HT1080 (cell line): ENCODE data around the gene PRKCB. TPM values are rescaled to one million over a fixed set of nuclear protein-coding genes. Genes with fewer than 3 reads are reported as not detected.

ENCODE experiments used
- DNase-seq: peaks from one replicate; pipeline ENCODE4 v3.0.0-alpha.2; 2015; ENCODE audit warnings: low read depth
- total RNA-seq: library from RNA; depleted of rRNA; stranded (reverse); fragments of >200 nt; shearing (Covaris generic); gene quantifications from 2 replicates; pipeline ENCODE4 v1.2.3, GENCODE V29; 2014

PRKCB gene
- total RNA-seq, 1 experiment from 2014 or later = not detected

DNA sequence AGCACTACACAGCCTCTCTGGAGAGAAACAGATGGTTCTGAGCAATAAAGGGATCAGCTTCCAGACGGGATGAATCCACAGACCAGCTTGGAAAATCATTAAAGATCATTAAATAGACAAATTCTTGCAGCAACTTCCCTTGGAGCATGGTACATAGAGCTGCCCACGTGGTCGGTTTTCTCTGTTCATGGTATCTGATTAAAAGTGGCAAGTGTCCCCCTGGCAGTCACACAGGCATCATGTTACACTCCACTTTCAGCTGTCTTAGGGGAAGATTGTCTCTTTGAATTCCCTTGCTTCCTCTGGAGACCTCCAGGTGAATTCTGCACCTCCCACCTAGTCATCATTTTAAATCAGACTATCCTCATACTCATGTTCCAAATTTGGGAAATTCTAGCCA lies 328.2 kb downstream of the PRKCB start:
- DNase-seq = no peak

DNA sequence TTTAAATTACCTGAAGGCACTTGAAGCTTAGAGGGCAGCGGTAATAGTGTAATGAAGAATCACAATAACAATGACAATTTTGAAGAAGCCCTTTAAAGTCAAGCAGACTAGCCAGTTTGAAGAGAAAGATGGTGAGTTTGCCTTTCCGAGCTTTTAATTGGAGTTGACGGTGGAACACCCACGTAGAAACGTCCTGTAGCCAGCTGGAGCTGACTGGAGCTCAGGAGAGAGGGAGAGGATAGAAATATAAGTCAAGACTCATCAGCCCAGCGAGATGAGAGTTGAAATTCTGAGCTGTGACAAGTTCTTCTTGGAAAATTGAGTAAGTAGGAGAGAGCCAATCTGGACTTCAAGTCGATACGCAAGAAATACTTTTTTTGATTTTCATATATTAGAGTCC lies 328.6 kb downstream of the PRKCB start:
- DNase-seq = no peak

DNA sequence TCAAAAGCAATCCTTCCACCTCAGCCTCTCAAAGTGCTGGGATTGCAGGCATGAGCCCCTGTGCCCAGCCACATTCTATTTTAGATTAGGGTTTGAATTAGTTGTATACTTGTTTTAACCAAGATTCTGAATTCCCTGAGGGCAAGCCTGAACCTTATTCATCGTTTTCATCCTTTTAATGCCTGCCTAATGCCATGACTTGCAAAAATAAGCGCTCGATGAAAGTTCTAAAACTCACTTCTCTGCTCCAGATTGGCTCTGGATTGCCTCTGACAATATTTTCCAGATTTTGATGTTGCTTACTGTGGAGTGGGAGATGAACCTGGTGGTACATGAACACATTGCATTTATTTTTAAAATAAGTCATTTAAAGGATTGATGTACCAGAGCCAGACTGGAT lies 329.5 kb downstream of the PRKCB start:
- DNase-seq = no peak

DNA sequence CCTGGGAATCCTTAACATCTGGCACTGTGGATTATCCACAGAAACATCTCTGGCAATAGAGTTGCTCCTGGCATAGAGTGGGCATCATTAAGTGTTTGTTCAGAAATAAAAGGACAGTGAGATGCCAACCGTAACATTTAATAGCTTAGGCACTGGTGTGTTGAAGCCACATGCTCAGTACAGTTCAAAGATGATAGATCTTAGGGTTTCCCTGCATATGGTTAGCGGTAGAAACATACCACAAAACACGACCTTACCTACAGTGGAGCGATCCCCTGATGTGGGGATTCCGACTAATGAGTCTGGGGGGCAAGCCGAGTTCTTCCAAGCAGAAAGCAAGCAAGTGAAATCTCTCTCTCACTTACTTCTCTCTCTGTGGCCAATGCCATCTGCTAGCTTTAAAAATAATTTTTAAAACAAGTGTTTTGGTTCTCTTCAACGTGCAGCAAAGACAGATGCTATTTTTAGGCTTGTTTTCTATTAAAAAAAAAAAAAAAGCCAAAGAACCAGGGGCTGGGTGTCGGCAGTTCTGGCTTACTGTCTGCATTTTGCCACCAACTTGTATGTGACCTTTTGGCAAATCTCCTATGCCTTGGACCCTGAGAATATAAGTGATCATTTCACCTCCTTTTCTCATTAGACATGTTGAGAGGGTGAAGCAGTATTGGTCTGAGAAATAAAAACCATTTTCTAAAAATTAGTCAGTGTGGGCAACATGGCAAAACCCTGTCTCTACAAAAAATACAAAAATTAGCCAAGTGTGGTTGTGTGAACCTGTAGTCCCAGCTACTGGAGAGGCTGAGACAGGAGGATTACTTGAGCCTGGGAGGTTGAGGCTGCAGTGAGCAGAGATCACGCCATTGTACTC lies 331.1 kb downstream of the PRKCB start:
- no peak for DNase-seq

DNA sequence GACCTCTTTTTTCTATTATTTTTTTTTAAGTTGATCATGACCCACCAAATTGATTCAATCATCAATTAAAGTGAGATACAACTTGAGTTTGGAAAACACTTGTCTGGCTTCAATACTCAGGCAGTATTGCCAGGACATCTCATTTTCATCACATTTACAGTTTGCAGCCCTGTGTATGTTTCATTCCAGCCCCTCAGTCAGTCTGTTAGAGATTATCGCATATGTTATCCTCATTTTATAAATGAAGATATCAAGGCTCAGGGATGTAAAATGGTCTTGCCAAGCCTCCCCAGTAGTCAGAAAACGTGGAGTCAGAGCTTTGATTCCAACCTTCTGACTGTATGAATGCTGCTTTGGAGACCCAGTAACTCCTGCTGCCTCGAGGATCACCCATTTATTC lies 333.1 kb downstream of the PRKCB start:
- DNase-seq = no peak

DNA sequence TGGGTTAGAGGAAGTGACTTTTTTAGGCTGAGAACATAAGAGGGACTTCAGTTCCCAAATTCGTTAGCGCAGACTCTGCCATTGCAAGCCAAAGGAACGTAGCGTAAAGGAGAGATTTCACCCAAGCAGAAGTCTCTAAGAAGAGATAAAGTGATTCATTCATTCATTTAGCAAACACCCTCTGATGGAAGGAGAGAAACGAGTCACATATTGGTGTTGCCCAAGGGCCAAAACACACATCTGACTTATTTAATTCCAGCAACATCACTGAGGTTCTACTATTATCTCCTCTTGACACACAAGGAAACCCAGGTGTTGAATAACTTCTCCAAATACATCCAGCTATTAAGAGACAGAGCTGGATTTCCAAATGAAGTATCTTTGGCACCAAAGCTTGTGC lies 334.6 kb downstream of the PRKCB start:
- DNase-seq = no peak

DNA sequence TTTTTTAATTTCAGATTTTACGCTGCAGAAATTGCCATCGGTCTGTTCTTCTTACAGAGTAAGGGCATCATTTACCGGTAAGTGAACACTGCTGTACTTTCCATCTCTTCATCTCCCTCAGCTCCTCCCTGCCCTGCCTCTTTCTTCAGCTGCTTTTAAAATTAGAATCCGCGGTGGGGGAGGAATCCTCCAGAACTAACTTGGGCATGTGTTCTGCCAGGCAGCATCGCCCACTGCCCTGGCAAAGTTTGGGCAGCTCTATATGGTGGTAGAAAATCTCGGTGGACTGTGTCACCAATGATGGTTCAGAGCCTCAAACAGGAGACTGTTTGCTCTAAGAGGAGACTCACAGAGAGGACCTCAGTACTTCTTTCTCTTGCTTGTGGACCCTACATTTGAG lies 338.7 kb downstream of the PRKCB start:
- DNase-seq = no peak

DNA sequence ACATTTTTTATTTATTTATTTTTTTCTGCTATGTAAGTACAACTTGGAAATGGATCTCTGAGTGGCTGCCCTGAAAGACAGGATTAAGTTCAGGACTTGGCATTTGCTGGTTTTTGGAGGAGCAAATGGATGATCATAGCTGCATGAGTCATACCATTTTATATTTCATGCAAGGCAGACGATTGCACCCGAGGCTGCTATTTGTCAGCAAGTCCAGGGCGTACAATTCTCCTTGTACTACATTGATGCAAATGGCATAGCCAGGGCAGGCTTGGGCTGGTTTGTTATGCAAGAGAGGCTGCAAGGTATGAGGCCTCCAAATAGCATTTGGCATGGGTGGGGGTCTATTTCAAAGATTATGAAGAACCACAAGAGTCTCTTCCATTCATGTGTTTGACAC lies 339.2 kb downstream of the PRKCB start:
- DNase-seq = no peak

DNA sequence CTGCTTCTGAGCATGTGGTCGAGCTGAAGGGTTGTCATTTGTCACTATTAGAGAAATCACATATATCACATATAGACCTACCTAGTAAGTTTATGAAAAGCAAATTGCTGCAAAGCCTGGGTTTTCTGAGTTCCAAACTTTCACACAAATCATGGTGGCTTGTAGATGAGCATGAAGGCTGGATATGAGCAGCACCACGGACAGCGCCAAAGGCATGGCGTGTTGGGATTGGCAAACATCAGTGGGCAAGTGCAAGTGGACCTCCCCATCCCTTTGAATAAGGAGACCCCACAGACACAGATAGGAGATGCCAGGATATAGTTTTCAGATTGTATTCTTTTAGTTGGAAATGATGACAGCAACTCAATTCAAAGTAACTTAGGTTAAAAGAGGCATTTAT lies 342.7 kb downstream of the PRKCB start:
- no peak for DNase-seq

DNA sequence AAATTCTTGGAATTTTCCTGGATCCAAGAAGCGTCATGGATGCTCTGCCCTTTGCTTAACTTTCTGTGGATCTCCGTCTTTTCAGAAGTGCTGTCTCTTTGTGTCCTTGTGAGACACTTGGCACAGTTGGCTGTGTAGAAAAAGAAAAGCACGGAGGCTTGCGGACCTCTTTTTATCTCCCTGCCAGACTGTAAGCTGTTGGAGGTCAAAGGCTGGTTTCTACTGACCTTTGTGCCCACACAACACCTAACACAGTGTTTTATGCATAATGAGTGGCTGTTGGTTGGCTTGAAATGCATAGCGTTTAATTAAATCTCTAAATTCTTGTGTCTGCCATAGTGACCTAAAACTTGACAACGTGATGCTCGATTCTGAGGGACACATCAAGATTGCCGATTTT lies 344.7 kb downstream of the PRKCB start:
- no peak for DNase-seq

DNA sequence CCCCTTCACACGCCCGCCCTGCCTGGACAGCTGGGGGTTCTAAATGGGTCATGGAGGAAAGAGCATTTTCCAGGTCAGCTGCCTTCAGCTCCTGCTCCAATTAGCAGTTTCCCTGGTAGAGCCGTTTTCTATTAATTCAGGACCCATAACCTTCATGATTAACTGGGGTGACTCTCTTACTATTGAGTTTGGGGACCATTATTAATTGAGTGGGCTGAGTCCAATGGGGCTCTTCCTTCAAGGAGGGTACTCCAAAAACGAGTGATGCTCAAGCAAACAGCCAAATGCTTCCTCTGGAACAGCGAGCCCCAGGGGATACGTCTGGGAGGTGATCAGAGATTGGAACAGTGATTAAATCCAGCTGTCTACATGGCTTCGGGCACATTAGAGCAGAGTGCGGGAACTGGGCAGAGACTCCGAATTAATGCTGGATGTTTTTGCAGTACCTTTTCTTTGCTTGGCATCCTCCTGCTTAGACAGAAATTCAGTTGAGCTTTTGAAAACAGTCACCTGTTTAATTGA lies 352.3 kb downstream of the PRKCB start:
- DNase-seq = no peak

DNA sequence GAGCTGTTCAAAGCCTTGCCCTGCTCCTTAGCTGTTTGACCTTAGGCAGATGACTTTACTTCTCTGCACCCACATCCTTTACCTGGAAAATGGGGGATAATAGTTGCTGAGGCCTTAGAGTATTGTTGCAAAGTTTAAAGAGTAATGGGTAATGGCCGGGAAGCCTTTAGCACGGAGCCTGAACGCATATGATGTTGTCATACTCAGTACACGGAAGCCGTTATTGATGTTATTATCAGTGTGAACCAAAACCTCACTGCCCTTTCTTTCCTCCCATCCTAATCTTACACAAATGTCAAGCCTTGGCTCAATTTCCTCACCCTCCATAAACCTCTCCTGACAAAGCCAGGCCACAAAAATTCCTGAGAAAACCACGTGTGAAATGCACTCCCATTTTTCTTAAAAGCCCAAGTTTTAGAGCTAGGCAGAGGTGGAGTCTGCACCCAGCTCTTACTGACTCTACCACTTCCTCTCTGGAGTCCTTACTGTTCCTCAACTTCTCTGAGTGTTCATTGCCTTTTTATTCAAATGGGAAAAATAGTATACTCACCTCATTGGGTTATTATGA lies 353.1 kb downstream of the PRKCB start:
- DNase-seq = no peak

DNA sequence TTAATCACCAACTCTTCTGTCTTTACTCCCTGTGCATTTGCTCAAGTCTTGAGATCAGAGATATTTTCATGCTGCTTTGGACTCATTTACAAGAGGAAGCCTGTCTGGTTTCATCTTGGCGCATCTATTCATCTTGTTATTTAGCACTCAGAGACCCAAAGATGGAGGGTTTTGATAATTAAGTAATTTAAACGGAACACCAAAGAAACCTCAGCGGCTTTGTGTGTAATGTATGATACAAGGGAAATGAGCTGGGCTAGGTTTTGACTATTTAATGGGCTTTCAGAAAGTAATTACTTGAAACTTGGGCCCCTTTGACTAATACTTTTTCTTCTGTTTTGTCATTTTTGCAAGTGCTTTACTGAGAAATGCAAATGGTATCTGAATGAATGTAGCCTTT lies 354.2 kb downstream of the PRKCB start:
- no peak for DNase-seq

DNA sequence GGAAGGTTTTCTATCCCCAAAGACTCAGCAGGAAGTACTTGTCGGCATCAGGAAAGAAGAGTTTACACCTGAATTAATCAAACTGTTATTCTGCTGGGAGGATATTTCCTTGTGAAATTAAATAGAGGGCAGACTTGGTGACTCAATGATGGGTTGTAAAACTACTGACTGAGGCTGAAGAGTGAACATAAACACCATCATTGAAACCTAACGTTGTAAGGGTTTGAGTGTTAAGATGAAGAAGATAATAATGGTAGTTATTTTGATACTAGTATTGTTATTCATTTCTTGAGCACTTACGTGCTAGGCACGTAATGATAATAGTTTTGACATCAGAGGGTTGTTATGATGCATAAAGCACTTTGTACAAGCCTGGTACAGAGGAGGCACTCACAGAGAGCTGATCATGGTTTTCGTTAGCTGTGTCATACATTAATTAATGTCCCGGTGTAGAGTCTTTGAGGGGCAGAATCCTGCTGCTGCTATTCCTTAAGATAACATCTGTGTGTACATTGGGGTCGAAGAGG lies 356.2 kb downstream of the PRKCB start:
- no peak for DNase-seq

DNA sequence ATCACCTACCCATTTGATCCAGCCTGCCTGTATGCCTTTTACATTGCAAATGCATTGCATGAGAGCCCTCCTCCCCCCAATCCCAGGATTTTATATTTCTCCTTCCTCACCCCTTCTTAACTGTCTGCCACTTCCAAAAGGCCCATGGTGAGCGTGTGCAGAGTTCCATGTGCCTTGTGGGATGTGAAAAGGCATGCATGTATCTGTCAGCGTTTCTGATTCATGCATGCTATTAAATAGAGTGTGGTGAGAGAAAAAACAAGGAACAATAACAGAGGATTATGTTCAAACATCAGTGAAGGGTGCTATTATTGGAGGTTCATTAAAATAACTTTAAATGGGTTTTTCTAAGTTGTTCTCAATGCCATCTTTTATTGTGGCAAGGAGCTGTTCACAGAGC lies 359.4 kb downstream of the PRKCB start:
- DNase-seq = no peak

DNA sequence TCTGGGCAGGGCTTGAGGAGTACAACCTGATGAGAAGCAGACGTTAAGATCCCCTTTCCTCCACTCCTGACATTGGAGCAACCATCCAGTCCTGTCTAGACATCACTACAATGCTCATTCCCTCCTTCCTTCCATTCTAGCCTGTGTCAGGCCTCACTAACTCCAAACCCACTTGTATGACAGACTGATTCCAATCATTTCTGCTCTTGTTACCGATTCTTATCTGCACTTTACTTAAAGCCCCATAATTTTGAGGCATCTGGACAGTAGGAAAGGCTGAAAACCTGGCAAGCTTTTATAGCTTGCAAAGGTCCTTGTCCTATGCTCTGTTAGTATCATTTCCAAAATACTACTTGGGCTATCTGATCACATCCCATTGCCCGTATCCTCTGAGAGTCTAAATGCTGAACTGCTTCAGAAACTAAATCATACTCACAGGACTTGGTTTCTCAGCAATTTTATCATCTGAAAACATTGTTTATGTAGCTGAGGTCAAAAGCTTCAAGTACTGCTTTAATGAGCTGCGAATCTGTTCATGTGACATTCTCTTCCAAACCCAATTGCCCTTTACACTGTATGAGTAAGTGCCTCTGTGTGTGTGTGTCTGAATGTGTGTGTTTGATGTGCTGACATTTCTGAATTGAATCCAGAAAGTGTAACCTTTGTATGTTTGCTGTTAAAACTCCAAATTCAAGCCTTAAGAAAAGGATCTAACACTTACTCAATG lies 363.2 kb downstream of the PRKCB start:
- no peak for DNase-seq

DNA sequence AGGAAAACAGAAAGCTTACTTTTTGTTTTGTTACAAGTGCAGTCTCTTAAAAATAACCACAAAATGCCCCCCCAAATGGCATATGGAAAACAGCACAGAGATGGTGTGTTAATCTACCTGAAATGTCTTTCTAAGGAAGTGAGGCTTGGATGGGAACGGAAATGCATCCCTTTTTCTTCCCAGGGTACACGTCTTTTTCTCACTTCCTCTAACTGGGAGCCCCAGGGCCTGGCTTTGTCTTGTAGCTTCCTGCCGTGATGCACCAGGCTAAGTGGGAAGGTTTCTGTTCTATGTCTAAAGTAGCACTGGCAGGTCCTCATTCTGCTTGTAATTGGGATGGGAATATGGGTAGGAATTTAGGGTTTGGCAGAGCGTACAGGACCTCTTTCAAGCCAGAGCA lies 367.9 kb downstream of the PRKCB start:
- DNase-seq = no peak

DNA sequence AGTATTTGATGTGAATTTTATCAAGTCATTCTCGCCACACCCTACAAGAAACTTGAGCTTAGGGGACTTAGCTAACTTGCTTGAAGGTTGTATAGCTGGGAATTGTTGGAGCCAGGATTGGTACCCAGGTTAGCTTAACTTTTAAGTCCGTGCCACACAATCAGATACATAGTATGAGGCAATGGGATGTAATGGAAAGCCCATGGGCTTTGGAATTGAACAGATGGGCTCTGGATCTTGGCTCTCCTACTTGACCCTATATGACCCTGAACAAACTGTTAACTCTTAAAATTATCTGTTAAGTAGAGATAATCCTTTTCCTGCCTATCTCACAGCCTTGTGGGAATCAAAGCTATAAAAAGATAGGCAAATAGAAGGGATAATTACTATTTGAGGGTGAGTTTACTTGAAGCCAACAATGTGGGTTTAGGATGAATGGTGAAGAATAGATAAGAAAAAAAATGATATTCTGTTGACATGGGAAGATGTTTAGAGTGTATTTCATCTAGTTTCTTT lies 368.4 kb downstream of the PRKCB start:
- no peak for DNase-seq

DNA sequence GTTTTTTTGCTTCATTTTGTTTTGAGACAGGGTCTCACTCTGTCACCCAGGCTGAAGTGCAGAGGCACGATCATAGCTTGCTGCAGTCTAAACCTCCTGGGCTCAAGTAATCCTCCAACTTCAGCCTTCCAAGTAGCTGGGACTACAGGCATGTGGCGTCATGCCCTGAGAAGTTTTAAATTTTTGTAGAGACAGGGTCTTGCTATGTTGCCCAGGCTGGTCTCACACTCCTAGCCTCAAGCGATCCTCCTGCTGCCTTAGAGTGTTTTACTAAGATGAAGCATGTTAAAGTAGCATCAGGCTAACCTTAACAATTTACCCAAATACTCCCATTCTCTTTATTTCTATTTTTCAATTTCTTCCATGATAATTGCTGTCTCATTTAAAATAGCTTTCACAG lies 371.1 kb downstream of the PRKCB start:
- no peak for DNase-seq

DNA sequence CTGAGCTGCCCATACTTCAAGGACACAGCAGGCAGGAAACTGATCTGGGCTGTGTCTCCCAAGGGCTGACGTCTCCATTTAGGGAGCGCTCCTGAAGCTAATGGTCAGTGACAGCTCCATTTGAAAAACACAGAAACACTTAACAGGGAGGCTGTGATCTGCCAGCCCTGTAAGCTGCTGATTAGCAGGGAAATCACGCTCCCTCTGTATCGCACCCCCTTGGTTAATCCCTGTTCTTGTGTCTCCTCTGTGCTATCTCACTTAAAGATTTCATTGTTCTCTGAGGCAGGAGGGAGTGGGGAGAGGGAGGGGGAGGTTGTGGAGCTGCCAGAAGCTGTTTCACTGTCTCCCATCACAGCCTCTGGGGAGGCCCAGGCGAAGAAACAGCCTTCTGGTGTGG lies 372.9 kb downstream of the PRKCB start:
- no peak for DNase-seq

DNA sequence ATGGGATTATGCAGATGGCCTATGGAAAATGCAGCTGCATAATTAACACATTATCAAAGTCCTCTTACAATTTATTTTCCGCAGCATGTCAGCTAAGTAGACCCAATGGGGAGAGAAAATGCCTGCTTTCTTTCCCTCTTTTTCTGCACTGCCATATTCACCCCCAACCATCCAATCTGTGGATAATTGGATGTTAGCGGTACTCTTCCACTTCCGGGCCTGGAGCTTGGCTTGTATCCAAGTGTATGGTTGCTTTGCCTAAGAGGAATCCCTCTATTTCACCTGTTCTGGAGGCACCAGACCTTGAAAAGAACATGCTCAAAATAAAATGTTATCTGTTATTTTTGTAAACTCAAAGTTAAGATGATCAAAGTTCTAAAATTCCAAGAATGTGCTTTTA lies 379.2 kb downstream of the PRKCB start:
- no peak for DNase-seq

DNA sequence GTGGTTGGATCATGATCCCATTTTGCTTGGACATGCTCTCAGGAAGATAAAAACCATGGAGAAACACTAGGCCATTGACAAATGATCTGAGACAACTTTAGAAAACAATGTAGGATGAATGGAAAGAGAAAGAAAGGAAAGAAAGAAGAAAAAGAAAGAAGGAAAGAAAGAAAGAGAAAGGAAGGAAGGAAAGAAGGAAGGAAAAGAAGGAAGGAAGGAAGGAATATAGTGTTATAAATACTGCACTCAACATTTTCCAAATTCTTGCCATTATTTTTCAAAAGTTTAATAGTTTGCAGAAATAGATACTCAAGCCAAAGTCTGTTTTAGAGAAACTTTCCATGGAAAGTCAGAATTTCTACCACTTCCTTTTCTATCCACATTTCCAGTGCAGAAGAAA lies 381.2 kb downstream of the PRKCB start:
- no peak for DNase-seq
